HG02678 (cell line): Measurements from ENCODE around the gene CACNA1E.

Experiments used
- ATAC-seq: cut with Tn5 transposase; IDR thresholded peaks from one replicate; pipeline ENCODE4 v1.9.1; 2021; ENCODE audit warnings: mild to moderate bottlenecking, moderate library complexity; ENCODE audit not compliant: unreplicated experiment

CACNA1E gene

GRCh38 chr1:181626279-181626938 is 143.1 kb downstream of the CACNA1E start:
- ATAC-seq = no peak

- no peak for ATAC-seq
These were observed 147.1 kb downstream of the CACNA1E start for GRCh38 chr1:181630398-181630797.

- ATAC-seq = no peak
These were observed 147.5 kb downstream of the CACNA1E start for GRCh38 chr1:181630838-181631237.

- ATAC-seq = no peak
These were observed 149.2 kb downstream of the CACNA1E start for GRCh38 chr1:181632492-181632891.

GRCh38 chr1:181632960-181633359 is 149.6 kb downstream of the CACNA1E start:
- ATAC-seq = no peak

- no peak for ATAC-seq
These were observed 151.8 kb downstream of the CACNA1E start for GRCh38 chr1:181635110-181635509.

- no peak for ATAC-seq
These were observed 154.7 kb downstream of the CACNA1E start for GRCh38 chr1:181637998-181638397.

GRCh38 chr1:181640956-181641355 is 157.6 kb downstream of the CACNA1E start:
- no peak for ATAC-seq

- no peak for ATAC-seq
These were observed 160.3 kb downstream of the CACNA1E start for GRCh38 chr1:181643631-181644030.

GRCh38 chr1:181645171-181645570 is 161.9 kb downstream of the CACNA1E start:
- ATAC-seq = no peak

GRCh38 chr1:181646710-181647109 is 163.4 kb downstream of the CACNA1E start:
- no peak for ATAC-seq

- ATAC-seq = no peak
These were observed 164.2 kb downstream of the CACNA1E start for GRCh38 chr1:181647314-181648035.

- no peak for ATAC-seq
These were observed 168.0 kb downstream of the CACNA1E start for GRCh38 chr1:181651276-181651675.

GRCh38 chr1:181655756-181656155 is 172.4 kb downstream of the CACNA1E start:
- ATAC-seq = no peak

GRCh38 chr1:181656491-181656890 is 173.2 kb downstream of the CACNA1E start:
- no peak for ATAC-seq

- no peak for ATAC-seq
These were observed 175.3 kb downstream of the CACNA1E start for GRCh38 chr1:181658581-181658980.

GRCh38 chr1:181659321-181659957 is 176.1 kb downstream of the CACNA1E start:
- no peak for ATAC-seq

- no peak for ATAC-seq
These were observed 177.3 kb downstream of the CACNA1E start for GRCh38 chr1:181660621-181661020.

- no peak for ATAC-seq
These were observed 178.3 kb downstream of the CACNA1E start for GRCh38 chr1:181661569-181661968.

- no peak for ATAC-seq
These were observed 179.3 kb downstream of the CACNA1E start for GRCh38 chr1:181662606-181663005.

GRCh38 chr1:181664543-181664942 is 181.2 kb downstream of the CACNA1E start:
- no peak for ATAC-seq

- ATAC-seq = no peak
These were observed 185.9 kb downstream of the CACNA1E start for GRCh38 chr1:181669246-181669645.
